Putamen (tissue), 1 donor: ENCODE measurements around the gene SUN2.

Experiments used
- DNase-seq: peaks from one replicate; pipeline ENCODE4 v3.0.0-alpha.2; 2016; ENCODE audit warnings: low spot score

SUN2 gene

GRCh38 chr22:38777087-38777671 is 21.4 kb upstream of the SUN2 start:
- no peak for DNase-seq

GRCh38 chr22:38776086-38776485 is 20.3 kb upstream of the SUN2 start:
- DNase-seq: no peak

GRCh38 chr22:38775656-38776055 is 19.9 kb upstream of the SUN2 start:
- DNase-seq: no peak

GRCh38 chr22:38774496-38775166 is 18.8 kb upstream of the SUN2 start:
- peak; percentile 68 for DNase-seq

GRCh38 chr22:38773363-38773946 is 17.7 kb upstream of the SUN2 start:
- DNase-seq: no peak

- no peak for DNase-seq
Measured at GRCh38 chr22:38772623-38772873, 16.8 kb upstream of the SUN2 start.

GRCh38 chr22:38770257-38770949 is 14.6 kb upstream of the SUN2 start:
- no peak for DNase-seq

- no peak for DNase-seq
Measured at GRCh38 chr22:38768036-38768435, 12.2 kb upstream of the SUN2 start.

GRCh38 chr22:38767313-38767712 is 11.5 kb upstream of the SUN2 start:
- DNase-seq: no peak

GRCh38 chr22:38766076-38766777 is 10.4 kb upstream of the SUN2 start:
- DNase-seq: peak; percentile 70

GRCh38 chr22:38762551-38762983 is 6.8 kb upstream of the SUN2 start:
- no peak for DNase-seq

GRCh38 chr22:38761202-38762162 is 5.7 kb upstream of the SUN2 start:
- DNase-seq: no peak

- DNase-seq: no peak
Measured at GRCh38 chr22:38760477-38761201, 4.8 kb upstream of the SUN2 start.

GRCh38 chr22:38759005-38759404 is 3.2 kb upstream of the SUN2 start:
- no peak for DNase-seq

- DNase-seq: no peak
Measured at GRCh38 chr22:38758276-38758945, 2.6 kb upstream of the SUN2 start.

- DNase-seq: no peak
Measured at GRCh38 chr22:38757464-38757757, 1.6 kb upstream of the SUN2 start.

GRCh38 chr22:38756711-38757463 is 1.1 kb upstream of the SUN2 start:
- DNase-seq: no peak

GRCh38 chr22:38755155-38755910 is 465 bp downstream of the SUN2 start:
- peak; percentile 86 for DNase-seq

GRCh38 chr22:38754751-38755154 is 1.0 kb downstream of the SUN2 start:
- no peak for DNase-seq
